Hepatocyte (in vitro differentiated cells): ENCODE results near the gene CUL5. TPM values are rescaled to one million over a fixed set of nuclear protein-coding genes. Genes with fewer than 3 reads are reported as not detected.

ENCODE experiments used
- DNase-seq: peaks from one replicate; pipeline ENCODE4 v3.0.0-alpha.2; 2016; ENCODE audit warnings: low spot score
- H2AFZ ChIP-seq: fragments of 200-600 bp; sonication (generic); 2 replicates; pipeline ENCODE4 v1.6.0; 2016; ENCODE audit warnings: antibody characterized with exemption, mild to moderate bottlenecking
- H3K27ac ChIP-seq: fragments of 200-600 bp; sonication (generic); 2 replicates; pipeline ENCODE4 v1.5.1; 2016; ENCODE audit warnings: mild to moderate bottlenecking
- H3K27me3 ChIP-seq: fragments of 200-600 bp; sonication (generic); 2 replicates; pipeline ENCODE4 v1.6.1; 2016
- H3K36me3 ChIP-seq: fragments of 200-600 bp; sonication (generic); replicated peaks from 2 replicates; pipeline ENCODE4 v1.5.1; 2016; ENCODE audit warnings: low read depth; ENCODE audit not compliant: insufficient read depth
- H3K4me1 ChIP-seq: fragments of 200-600 bp; sonication (generic); 2 replicates; pipeline ENCODE4 v1.5.1; 2016; ENCODE audit warnings: mild to moderate bottlenecking, moderate library complexity; ENCODE audit not compliant: insufficient read depth
- H3K4me2 ChIP-seq: fragments of 200-600 bp; sonication (generic); 2 replicates; pipeline ENCODE4 v1.6.0; 2016
- H3K4me3 ChIP-seq: fragments of 200-600 bp; sonication (generic); 2 replicates; pipeline ENCODE4 v1.5.1; 2016; ENCODE audit warnings: mild to moderate bottlenecking
- H3K79me2 ChIP-seq: fragments of 200-600 bp; sonication (generic); 2 replicates; pipeline ENCODE4 v1.6.0; 2017; ENCODE audit warnings: mild to moderate bottlenecking
- H3K9me2 ChIP-seq: fragments of 200-600 bp; sonication (generic); replicated peaks from 2 replicates; pipeline ENCODE4 v1.6.0; 2017; ENCODE audit warnings: mild to moderate bottlenecking; ENCODE audit not compliant: insufficient read depth
- H3K9me3 ChIP-seq: fragments of 200-600 bp; sonication (generic); 2 replicates; pipeline ENCODE4 v1.5.1; 2016; ENCODE audit warnings: low read depth, mild to moderate bottlenecking
- H4K20me1 ChIP-seq: fragments of 200-600 bp; sonication (generic); 2 replicates; pipeline ENCODE4 v1.6.0; 2016; ENCODE audit warnings: mild to moderate bottlenecking; ENCODE audit not compliant: insufficient read depth, poor library complexity, severe bottlenecking
- CTCF ChIP-seq: fragments of 200-600 bp; sonication (generic); IDR thresholded peaks from 2 replicates; pipeline ENCODE4 v1.5.1; 2016; ENCODE audit warnings: antibody characterized with exemption, mild to moderate bottlenecking; ENCODE audit not compliant: poor library complexity
- EZH2 ChIP-seq: fragments of 200-600 bp; sonication (generic); IDR thresholded peaks from 2 replicates; pipeline ENCODE4 v1.6.1; 2016; ENCODE audit warnings: antibody characterized with exemption, mild to moderate bottlenecking, borderline replicate concordance
- EZH2phosphoT487 ChIP-seq: fragments of 200-600 bp; sonication (generic); IDR thresholded peaks from one replicate; pipeline ENCODE4 v1.6.1; 2018; ENCODE audit warnings: antibody characterized with exemption, mild to moderate bottlenecking, low read depth, moderate library complexity; ENCODE audit not compliant: unreplicated experiment, severe bottlenecking
- WGBS: methylation state at CpG from one replicate; pipeline ENCODE4 v1.1.6; 2016; ENCODE audit warnings: low lambda C conversion rate; ENCODE audit errors: missing lambda C conversion rate; 5-methylcytosine and 5-hydroxymethylcytosine counted together
- polyA plus RNA-seq: library from polyadenylated mRNA; unstranded; fragments of >200 nt; fragmentation: Nextera tagmentation; extraction: Ambion mirVana; gene quantifications from 2 replicates; pipeline ENCODE4 v1.2.1, GENCODE V29; 2016
- total RNA-seq: library from RNA; depleted of rRNA; stranded (reverse); fragments of >200 nt; gene quantifications from 2 replicates; pipeline ENCODE4 v1.2.3, GENCODE V29; 2014

The CUL5 gene
- total and polyA plus RNA-seq, 2 experiments from 2014 or later: 23.2 to 27.6 TPM

- no peaks in the 10 kb centered on the region for H3K9me2 ChIP-seq
- no peaks in the 10 kb centered on the region for H3K36me3 ChIP-seq
- TF ChIP-seq EZH2 (no peak), EZH2phosphoT487 (no peak), CTCF (no peak)
- no peaks in the 10 kb centered on the region for H4K20me1 ChIP-seq
- no peak for DNase-seq
- H3K27me3 ChIP-seq: no peaks in the 10 kb centered on the region
- H3K4me1 ChIP-seq: no peaks in the 10 kb centered on the region
- no peak overlapping the region for H3K4me3 ChIP-seq
- no peak overlapping the region for H3K4me2 ChIP-seq
- H3K79me2 ChIP-seq: no peaks in the 10 kb centered on the region
- no peak overlapping the region for H2AFZ ChIP-seq
- H3K27ac ChIP-seq: no peak overlapping the region
- 98% methylated on average over 6 of the region's 6 CpGs for WGBS
- no peaks in the 10 kb centered on the region for H3K9me3 ChIP-seq
These were observed 9.9 kb upstream of the CUL5 start for GRCh38 chr11:107998761-107999160.

GRCh38 chr11:107999759-108000455 lies 8.8 kb upstream of the CUL5 start:
- H4K20me1 ChIP-seq: no peaks in the 10 kb centered on the region
- H3K79me2 ChIP-seq: no peaks in the 10 kb centered on the region
- TF ChIP-seq EZH2 (no peak), EZH2phosphoT487 (no peak), CTCF (peak; percentile 47)
- no peak overlapping the region for H3K27ac ChIP-seq
- peak; percentile 71 for DNase-seq
- no peaks in the 10 kb centered on the region for H3K9me3 ChIP-seq
- H3K36me3 ChIP-seq: no peaks in the 10 kb centered on the region
- H3K9me2 ChIP-seq: no peaks in the 10 kb centered on the region
- no peak overlapping the region for H2AFZ ChIP-seq
- no peak overlapping the region for H3K4me3 ChIP-seq
- H3K4me2 ChIP-seq: no peak overlapping the region
- 31% methylated on average over 6 of the region's 6 CpGs for WGBS
- H3K4me1 ChIP-seq: no peaks in the 10 kb centered on the region
- no peaks in the 10 kb centered on the region for H3K27me3 ChIP-seq

DNA sequence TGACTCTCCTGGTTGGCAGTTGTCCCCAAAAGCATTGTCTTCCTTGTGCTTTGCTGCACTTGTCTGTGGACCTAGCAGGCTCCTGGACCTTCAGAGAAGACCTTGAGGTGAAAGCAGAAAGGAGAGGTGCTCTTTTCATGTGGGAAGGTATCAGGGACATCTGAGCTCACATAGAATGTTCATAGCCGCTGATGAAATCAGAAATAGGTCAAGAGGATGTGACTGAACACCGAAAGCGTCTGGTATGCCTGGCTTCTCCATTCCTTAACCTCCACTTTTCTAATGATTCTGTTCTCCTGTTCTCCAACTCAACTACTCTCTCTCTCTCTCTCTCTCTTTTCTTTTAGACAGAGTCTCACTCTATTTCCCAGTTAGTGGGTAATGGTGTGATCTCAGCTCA lies 6.2 kb upstream of the CUL5 start:
- no peak for DNase-seq
- 100% methylated on average over 3 of the region's 3 CpGs for WGBS
- TF ChIP-seq CTCF: no peak
- TF ChIP-seq EZH2: no peak
- no peak for TF ChIP-seq EZH2phosphoT487
- Histone ChIP-seq H3K4me2 (no peak overlapping the region), H4K20me1 (no peaks in the 10 kb centered on the region), H3K4me1 (no peaks in the 10 kb centered on the region), H3K79me2 (no peaks in the 10 kb centered on the region), H3K27me3 (no peaks in the 10 kb centered on the region), H3K36me3 (no peaks in the 10 kb centered on the region), H3K4me3 (no peak overlapping the region), H2AFZ (no peak overlapping the region), H3K9me2 (no peaks in the 10 kb centered on the region), H3K9me3 (no peaks in the 10 kb centered on the region), H3K27ac (no peak overlapping the region)
